Fibroblast of skin of left biceps (primary cell): ENCODE data around the gene TOM1L2.

Source experiments
- DNase-seq, 2 experiments: peaks; one replicate each; pipeline ENCODE4 v3.0.0-alpha.2; 2013; ENCODE audit warnings: low read depth in 2 of 2

TOM1L2 gene

DNA sequence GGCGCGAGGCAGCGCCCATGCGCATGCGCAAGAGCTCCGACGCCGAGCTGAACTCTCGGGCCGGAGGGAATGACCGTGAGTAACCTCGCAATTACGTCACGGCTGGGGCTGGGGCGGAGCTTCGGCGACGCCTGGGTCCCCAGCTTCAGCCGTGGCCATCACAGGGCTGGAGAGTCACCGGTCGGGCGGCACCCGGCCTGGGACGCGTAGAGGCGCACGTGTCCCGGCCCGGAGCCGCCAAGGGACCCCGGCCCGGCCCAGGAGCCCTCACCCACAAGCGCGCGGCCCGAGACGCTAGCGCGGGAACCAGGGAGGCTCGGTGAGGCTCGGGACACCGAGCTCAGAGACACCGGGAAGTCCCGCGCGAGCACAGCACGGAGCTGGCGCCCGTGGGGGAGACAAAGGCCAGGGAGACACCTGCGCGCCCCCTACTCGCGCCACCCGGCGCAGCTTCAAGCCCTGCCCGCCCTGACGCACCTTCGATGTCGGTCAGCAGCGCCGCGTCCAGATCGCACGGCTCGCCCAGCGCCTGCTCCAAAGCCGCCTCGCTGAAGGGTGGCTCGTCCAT is 135.9 kb downstream of the TOM1L2 start:
- peak; percentile 78 to 82 for DNase-seq

DNA sequence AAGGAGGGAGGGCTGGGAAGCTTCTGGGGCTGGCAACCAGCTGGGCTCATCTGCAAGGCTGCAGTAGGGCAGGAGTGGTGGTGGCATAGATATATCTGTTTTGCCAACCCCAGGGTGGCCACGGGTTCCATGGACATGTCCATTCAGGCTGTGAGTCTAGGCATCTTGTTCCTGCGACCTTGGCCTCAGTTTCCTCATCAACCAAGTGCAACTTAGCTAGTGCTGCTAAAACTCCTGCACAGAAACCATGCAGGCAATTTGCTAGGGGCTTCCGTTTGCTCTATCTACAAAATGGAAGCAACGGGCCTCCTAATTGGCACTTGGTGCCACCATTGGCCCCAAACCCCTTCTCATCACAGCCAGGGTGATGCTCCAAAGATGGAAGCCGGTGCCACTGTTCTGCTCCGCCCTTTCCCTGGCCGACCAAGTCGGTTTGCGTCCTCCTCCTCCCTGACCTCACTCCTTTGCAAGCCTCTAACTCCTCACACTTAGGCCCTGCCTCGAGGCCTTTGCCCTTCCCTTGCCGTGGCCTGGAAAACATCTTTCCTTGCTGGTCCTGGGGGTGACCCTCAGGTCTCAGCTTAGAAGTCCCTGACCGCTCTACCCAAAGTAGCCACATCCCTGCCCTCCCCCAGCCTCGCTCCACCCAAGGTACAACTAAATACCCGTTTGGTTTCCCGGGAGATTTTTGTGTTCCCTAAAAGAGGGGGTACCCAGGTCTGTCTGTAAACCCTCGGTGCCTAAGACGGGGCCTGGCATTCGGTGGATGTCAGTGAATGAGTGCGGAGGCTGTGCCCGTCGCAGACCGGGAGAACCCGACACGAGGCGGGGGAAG is 136.6 kb downstream of the TOM1L2 start:
- no peak for DNase-seq

DNA sequence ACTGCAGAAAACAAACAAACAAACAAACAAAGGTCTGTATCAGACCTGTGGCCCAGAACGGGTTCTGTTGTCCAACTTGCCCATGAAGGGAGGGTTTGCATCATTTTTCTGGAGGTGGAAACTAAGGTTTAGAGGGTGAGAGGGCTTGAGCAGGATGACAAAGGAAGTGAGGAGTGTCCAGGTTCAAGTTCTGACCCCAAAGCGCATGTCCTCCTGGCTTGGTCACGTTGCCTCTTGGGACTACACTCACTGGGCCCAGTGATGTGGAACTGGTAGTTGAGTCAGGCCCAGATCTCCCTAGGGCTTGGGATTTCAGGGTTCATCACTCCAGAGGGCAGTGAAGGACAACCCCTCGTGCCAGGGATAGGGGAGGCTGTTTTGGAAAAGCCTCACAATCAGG is 137.2 kb downstream of the TOM1L2 start:
- DNase-seq: no peak

DNA sequence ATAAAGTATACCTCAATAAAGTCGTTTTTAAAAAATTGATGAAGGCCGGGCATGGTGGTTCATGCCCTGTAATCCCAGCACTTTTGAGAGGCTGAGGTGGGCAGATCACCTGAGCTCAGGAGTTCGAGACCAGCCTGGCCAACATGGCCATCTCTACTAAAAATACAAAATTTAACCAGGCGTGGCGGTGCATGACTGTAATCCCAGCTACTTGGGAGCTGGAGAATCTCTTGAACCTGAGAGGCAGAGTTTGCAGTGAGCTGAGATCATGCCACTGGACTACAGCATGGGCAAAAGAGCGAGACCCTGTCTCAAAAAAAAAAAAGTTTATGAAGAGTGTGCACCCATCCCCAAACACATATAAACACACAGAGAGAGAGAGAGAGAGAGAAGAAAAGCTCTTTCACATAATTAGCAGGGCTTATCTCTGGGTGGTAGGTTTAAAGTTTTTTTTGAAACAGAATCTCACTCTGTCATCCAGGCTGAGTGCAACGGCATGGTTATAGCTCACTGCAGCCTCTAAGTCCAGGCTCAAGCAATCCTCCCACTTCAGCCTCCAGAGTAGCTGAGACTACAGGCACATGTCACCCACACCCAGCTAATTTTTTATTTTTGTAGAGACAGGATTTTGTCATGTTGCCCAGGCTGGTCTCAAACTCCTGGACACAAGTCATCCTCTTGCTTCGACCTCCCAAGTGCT is 138.4 kb downstream of the TOM1L2 start:
- no peak for DNase-seq

DNA sequence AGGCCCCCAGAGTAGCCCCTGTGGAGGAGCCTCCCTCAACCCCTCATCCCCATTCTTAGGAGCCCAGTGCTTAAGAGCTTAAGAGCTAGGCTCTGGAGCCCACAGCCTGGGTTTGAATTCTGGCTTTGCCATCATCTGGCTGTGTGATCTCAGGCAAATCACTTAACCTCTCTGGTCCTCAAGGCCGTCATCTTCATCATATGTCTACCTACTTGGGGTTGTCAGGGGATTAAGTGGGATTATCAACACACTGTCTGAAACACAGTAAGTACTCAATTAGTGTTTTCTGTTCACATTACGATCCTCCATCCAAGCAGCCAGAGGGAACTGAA is 140.2 kb downstream of the TOM1L2 start:
- DNase-seq: no peak

DNA sequence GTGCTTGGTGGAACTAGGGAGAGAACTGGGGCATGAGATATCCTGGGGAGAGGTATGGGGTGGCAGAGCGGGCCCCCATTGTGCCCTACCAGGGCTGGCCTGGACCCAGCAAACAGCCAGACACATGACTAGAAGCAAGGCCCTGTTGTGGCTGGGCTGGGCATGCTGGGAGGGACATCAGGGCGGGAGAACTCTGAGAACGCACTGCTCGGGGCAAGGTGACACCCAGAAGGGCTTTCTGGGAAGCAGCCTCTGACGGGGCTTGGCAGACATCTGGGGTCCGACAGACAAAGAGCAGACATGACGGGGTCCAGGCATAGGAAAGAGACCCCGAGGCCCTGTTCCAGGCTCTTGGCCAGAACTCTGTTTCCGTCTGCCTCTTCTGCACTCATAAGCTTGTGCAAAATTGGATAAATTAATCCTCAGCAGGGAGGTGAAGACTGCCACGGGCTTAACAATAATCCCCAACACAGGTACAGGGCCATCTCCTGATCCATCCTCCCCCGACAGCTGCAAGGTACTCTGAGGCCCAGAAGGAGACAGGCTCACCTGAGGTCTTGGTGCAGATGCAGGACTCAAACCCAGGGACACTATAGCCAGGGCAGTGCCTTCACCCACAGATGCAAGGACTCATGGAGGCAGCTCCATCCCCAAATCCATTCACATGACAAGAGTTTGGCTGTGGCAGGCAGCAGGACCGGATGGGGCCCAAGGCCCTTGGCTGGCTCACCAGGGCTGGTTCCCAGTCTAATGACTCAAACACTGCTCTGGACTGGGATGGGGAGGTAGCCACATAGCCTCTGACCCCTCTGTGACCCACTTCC is 140.8 kb downstream of the TOM1L2 start:
- DNase-seq: no peak

DNA sequence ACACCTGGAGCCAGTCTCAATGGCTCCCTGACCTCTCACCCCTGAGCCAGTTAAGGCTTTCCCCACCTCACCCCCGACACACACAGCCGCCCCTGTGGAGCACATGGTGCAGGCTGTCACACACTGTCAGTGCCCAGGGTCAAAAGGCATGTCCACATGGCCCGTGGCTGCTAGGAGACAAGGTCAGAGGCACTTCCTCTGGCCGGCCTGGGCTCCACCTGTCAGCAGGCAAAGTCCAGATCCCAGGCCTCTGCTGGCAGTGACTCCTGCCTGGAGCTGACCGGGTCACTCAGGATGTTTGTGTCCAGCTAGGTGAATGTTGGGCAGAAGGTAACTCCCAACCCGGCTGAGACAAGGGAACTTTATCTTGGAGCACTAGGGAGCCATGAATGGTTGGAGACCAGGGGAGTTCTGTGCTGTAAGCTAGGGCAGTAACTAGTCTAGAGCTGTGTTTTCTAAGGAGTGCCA is 141.4 kb downstream of the TOM1L2 start:
- DNase-seq: no peak

DNA sequence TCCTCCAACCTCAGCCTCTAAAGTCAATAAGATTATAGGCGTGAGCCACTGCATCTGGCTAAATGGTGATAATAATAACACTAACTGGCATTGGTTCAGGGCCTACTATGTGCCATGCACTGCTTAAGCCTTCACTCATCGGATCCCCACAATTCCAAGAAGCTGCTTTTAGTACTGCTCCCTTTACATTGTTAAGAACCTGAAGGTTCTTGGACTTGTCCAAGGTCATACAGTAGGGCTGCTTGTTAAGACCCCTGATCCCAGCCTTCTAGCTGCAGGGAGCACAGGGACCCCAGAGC is 142.0 kb downstream of the TOM1L2 start:
- no peak for DNase-seq

DNA sequence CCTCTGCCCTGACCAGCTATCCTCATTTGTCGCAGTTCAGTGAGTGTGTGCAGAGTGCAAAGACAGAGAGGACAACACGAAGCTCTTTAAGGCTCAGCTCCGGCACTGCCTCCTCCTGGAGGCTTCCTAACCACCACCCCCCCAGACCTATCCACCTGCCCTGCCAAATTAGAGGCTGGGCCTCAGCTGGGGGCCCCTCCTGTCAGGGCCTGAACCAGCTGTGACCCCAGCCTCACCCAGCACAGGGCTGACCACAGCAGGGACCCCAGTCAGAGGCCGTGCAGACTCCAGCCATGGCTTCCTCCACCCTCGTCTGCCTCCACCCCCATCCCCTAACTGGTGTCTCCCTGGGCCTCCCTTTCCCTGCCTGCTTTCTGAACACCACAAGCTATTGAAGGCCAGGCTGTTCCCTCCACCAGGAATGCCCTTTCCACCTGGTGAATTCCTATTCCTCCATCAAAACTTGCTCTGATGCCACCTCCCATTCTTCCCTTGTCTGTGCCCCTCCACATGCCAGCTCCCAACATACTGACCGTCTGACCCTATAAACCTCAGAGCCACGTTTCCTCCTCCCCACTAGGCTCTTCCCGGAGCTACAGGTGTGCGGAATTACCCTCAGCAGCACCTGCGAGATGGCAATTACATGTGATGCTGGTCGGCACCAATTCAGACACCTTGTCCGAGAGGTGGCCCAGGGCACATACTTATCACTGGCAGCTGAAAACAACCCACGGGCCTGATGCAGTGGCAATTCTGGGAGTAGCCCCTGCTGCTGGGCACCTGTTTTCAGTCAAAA is 144.2 kb downstream of the TOM1L2 start:
- no peak for DNase-seq

DNA sequence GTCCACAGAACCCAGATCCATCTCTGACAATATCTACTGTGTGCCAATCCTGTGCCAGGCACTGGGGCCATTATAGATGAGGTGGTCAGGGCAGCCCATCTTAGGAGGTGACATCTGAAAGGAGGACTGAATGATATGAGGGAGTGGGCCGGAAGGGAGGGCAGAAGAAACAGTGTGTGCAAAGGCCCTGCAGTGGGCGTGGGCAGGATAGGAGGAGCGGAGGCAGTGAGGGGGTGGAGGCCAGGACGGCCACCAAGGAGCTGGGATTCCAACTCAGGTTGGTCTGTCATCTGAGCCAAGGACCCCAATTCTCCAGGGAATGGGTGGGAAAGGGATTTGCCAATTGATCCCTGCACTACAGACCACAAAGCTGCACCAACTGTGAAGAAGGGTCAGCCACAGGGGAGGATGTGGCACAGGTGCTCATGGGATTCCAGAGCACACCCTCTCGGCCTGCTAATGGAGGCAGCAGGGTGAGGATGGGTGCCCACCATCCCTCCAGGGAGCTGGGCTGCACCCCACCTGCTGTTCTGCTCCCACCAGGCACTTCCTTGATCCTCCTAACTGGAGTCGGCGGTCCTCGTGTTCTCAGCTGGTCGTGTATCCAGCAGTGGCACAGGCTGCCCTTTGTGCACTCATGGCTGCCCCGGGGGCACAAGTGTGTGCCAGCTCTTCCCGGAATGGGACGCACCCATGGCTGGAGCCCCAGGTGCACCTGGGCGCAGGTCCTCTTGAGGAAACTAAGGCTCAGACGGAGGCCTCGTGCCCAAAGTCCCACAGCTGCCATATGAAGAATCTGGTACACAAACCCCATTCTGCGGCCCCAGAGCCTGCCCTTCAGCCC is 145.0 kb downstream of the TOM1L2 start:
- DNase-seq: no peak

DNA sequence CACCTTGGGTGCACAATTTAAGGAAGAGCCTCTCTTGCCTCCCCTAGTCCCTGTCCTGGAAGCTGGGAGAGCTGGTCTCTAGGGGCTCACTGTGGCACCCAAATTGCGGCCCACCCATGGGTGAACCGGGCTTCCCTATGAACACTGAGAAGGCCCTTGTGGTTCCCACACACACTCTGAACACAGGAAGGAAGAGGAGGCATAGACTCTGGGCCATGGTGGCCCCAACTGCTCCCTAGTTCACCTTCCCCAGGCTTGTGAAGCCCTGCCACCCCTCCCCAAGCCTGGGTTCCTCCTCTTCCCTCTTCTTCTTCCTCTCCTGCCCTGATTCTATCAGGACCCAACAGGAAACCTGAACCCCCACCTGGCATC is 145.9 kb downstream of the TOM1L2 start:
- no peak for DNase-seq

DNA sequence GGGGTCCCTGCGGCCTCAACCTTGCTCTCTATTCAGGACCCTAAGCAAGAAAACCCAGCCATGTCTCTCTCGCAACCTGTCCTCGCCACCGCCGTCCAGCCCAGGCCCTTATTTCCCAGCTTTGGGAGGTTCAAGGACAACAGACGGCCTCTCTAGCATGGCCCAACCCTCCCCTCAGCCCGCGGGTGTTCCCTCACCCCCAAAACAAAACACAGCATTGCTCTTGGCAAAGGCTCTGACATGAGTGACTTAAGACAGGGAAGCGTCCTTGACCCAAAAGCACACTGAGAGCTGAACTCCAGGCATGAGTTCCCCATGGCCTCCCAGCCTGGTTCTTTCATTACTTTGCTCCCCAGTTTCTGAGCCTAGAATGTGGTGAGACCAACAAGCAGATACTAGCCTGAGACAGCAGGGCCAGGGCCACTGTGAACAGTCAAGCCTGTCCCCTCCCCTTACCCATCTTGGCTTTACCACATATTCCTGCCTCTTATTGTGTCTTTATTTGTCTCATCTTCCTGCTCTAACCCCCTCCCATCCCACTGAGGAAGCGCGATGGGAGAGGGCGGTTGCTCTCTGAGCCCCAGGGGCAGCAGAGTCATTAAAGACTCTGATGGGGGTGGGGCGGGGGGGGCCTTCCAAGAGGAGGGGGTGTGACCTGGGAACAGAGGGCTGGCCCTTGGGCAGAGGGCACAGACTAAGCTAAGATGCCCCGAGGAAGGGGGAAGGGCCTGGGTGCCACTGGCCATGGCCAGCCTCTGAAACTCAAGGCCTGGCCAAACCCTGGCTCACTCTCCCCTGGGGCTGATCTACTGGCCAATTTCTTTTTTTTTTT is 147.2 kb downstream of the TOM1L2 start:
- no peak for DNase-seq

DNA sequence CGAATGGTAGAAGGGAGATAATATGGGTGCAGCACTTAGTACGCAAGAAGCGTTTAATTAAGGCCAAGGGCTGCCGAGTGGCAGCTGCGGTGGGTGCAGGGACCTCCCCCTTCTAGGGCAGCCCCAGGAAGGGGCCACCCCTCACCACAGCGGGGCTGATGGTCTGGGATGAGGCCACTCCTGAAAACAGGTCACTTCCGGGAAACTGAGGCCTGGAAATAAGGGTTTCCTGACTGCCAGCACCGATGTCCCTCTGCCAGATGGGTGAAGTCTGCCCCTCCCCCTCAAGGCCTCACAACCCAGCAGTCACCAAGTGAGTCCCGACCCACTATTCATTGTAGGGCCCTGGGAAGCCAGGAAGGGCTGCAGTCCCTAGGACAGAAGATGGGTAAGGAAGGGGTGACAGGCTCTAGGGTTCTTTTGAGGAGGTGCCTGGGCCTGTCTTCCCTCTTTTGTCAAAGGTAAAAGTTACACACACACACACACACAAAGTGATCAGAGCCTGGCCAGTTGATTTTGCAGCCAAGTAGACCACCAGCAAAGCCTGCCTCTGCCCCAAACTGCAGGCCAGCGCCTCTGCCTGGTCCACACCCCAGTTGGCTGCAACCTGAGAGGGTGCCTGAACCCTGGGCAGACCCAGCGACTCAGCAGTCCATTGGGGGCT is 147.9 kb downstream of the TOM1L2 start:
- no peak for DNase-seq

DNA sequence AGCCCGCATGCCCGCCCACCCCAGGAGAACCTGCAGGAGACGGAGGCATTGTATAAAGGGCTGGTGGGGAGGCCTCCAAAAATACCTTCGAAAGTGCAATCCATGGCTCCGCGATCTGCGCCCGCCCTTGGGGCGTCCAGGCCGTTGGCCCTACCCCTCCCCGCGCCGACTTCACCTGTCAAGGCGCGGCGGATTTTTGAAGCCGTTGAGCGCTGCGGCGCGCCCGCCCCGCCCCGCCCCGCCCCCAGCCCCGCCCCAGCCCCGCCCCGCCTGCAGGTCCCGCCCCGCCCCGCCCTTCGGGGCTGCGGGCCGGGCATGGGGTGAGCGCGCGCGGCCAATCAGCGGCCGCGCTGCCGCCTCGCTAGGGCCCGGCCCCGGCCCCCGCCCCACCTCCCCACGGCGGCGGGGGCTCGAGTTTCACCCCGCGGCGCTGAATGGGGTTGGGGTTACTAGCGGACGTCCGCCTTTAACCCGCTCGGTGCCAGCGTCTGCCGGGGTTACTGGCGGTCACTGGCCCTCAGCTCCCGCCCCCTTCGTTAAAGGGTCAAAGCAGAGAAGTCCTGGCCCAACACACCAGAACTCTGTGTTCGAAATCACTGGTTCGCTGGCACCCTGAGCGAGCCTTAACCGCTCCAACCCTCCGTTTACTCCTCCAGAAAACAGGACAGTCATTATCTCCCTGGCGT is 148.6 kb downstream of the TOM1L2 start:
- DNase-seq: peak; percentile 47

DNA sequence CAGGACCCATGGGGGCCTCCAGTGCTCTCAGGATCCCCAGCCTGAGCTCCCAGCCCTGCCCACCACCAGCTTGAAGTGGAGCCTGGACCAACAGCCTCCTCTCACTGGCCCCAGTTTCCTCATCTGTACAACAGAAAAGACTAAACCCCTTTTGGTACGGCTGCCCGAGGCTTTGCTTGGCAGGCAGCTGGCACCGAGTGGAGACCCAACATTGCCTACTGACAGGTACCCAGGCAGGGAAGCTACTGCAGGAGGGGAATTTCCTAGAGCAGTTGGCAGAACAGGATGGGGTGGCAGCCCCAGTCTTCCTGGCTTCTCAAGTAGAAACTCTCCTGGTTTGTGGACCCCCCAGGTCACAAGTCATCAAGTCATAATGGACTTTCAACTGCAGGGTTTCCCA is 149.6 kb downstream of the TOM1L2 start:
- no peak for DNase-seq

DNA sequence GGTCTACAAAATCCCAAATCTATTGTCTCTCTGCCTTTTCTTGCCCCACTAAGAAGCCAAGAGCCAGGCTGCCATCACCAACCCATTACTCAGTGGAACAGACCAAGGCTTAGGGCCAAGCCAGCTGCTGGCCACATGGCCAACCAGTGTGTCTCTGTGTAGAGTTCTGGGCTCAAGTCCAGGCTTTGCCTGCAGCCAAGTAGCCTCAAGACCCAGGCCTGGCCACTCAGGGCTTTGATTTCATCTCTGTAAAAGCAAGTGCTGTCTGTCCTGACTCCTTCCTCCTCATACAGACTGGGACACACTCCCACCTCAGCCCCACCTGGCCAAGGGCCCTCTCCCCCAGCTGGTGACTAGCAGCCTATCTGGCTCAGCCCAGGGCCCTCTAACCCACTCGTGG is 150.0 kb downstream of the TOM1L2 start:
- DNase-seq: peak; percentile 28

DNA sequence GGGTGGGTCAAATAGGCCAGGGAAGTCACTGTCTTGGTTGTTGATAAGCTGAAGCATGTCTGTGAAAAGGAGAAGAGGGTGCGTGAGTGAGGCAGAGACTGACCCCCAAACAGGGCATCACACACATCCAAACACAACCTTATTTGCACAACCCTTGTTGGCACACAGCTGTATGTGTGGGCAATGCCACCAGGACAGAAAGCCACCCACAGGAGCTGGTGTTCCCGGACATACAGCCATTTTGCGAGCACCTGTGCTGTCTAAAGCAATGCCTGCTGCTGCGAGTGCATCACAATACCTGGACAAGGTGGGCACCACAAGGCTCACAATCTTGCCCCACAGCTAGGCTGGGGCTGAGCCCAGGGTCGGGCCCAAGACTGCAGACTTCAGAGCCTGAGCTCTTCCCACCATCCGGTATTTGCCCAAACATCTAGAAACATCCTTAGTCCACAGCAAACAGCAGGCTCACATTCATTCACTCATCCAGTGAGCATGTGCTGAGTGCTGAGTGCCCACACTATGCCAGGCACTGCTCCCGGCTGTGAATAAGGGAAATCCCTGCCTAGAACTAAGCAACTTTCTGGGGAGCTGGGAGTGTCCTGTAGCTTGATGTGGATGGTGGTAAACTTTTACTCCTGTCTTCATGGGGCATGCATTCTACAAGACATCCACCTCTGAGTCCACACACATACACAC is 151.6 kb downstream of the TOM1L2 start:
- DNase-seq: no peak

DNA sequence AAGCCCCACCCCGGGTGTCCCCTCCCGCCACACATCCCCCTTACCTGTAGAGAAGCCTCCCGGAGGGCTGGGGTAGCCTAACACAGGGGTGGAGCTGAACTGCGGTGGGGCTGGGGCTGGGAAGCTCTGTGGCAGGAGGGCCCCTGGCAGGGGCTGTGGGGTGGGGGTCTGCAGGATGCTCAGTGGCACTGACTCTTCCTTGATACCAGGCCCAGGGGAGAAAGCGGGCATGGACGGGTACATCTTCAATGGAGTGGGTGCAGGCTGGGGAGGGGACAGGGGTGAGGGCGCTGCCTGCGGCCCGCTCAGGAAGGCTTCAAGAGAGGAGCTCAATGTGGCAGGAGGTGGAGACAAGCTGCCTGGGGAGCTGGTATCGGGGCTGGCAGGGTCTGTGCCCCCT is 152.2 kb downstream of the TOM1L2 start:
- no peak for DNase-seq
